GM12874 (cell line): ENCODE data around the gene GSG1L.

Experiments
- TF ChIP-seq, protein P1 (sequence below): IDR thresholded peaks from 2 replicates; pipeline ENCODE4 v1.5.1; 2011; ENCODE audit warnings: low read depth, mild to moderate bottlenecking, control low read depth, low read length, moderate library complexity; ENCODE audit not compliant: insufficient read depth

The GSG1L gene

DNA sequence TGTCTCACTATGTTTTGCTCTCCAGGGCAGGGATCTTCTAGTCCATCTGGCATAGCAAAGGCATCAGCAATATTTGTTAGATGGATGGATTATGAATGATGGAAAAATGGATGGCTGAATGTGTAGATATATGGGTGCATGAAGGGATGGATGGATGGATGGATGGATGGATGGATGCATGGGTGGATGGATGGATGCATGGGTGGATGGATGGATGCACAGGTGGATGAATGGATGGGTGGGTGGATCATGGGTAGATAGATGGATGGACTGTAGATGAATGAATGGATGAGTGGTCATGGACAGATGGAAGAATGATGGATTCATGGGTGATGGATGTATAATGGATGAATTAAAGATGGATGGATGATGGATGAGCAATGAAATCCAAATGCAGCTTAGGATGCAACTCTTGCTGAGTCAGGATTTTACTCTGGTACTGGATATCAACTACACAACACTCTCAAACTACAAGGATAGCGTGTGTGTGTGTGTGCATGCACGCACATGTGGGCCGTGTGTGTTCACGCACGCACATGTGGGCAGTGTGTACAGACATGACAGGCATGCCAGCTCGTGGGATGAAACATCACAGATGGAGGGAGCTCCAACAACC, 34.0 kb downstream of the GSG1L start:
- TF ChIP-seq, protein P1, sequence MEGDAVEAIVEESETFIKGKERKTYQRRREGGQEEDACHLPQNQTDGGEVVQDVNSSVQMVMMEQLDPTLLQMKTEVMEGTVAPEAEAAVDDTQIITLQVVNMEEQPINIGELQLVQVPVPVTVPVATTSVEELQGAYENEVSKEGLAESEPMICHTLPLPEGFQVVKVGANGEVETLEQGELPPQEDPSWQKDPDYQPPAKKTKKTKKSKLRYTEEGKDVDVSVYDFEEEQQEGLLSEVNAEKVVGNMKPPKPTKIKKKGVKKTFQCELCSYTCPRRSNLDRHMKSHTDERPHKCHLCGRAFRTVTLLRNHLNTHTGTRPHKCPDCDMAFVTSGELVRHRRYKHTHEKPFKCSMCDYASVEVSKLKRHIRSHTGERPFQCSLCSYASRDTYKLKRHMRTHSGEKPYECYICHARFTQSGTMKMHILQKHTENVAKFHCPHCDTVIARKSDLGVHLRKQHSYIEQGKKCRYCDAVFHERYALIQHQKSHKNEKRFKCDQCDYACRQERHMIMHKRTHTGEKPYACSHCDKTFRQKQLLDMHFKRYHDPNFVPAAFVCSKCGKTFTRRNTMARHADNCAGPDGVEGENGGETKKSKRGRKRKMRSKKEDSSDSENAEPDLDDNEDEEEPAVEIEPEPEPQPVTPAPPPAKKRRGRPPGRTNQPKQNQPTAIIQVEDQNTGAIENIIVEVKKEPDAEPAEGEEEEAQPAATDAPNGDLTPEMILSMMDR, result no peak

- TF ChIP-seq, protein P1, result no peak
Observed at GRCh38 chr16:28027055-28027454, 36.5 kb downstream of the GSG1L start.

- TF ChIP-seq, protein P1, result no peak
Observed at GRCh38 chr16:28025631-28026030, 37.9 kb downstream of the GSG1L start.

DNA sequence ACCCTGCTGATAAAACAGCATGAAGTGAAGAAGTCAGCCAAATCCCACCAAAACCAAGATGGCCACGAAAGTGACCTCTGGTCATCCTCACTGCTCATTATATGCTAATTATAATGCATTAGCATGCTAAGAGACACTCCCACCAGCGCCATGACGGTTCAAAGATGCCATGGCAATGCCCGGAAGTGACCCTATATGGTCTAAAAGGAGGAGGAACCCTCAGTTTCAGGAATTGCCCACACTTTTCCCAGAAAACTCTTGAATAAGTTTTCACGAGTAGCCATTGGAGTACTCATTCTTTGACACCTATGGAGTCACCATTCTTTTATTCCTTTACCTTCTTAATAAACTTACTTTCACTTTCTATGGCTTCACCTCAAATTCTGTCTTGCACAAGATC, 44.3 kb downstream of the GSG1L start:
- TF ChIP-seq, protein P1, result no peak

- TF ChIP-seq, protein P1, result no peak
Observed at GRCh38 chr16:28014851-28015250, 48.7 kb downstream of the GSG1L start.

GRCh38 chr16:28013878-28014277, 49.6 kb downstream of the GSG1L start:
- TF ChIP-seq, protein P1, result no peak

GRCh38 chr16:28013392-28013791, 50.1 kb downstream of the GSG1L start:
- TF ChIP-seq, protein P1, result no peak
